ENCODE results near the gene GLI3.

The GLI3 gene

GRCh38 chr7:42022791-42023190, 214.2 kb downstream of the GLI3 start:
- DNase-seq = no peak

- no peak for DNase-seq
Observed at GRCh38 chr7:42022056-42022455, 215.0 kb downstream of the GLI3 start.

GRCh38 chr7:42021631-42022030, 215.4 kb downstream of the GLI3 start:
- no peak for DNase-seq

- DNase-seq = no peak
Observed at GRCh38 chr7:42020061-42020460, 216.9 kb downstream of the GLI3 start.

- no peak for DNase-seq
Observed at GRCh38 chr7:42017349-42017986, 219.5 kb downstream of the GLI3 start.

- DNase-seq = no peak
Observed at GRCh38 chr7:42016517-42016916, 220.5 kb downstream of the GLI3 start.

GRCh38 chr7:42014625-42015618, 222.1 kb downstream of the GLI3 start:
- no peak for DNase-seq

- no peak for DNase-seq
Observed at GRCh38 chr7:42012786-42013360, 224.1 kb downstream of the GLI3 start.

- no peak for DNase-seq
Observed at GRCh38 chr7:42012313-42012712, 224.7 kb downstream of the GLI3 start.

GRCh38 chr7:42011846-42012245, 225.2 kb downstream of the GLI3 start:
- DNase-seq = no peak

- no peak for DNase-seq
Observed at GRCh38 chr7:42010751-42011150, 226.3 kb downstream of the GLI3 start.

GRCh38 chr7:42006801-42007513, 230.1 kb downstream of the GLI3 start:
- DNase-seq = no peak

GRCh38 chr7:42002654-42003053, 234.4 kb downstream of the GLI3 start:
- no peak for DNase-seq

- DNase-seq = no peak
Observed at GRCh38 chr7:41999736-42000283, 237.2 kb downstream of the GLI3 start.

- no peak for DNase-seq
Observed at GRCh38 chr7:41998041-41998440, 239.0 kb downstream of the GLI3 start.

GRCh38 chr7:41997151-41997550, 239.9 kb downstream of the GLI3 start:
- DNase-seq = no peak

GRCh38 chr7:41996381-41997035, 240.5 kb downstream of the GLI3 start:
- DNase-seq = no peak

- DNase-seq = no peak
Observed at GRCh38 chr7:41995632-41996271, 241.3 kb downstream of the GLI3 start.

- DNase-seq = no peak
Observed at GRCh38 chr7:41994746-41995110, 242.3 kb downstream of the GLI3 start.

GRCh38 chr7:41994036-41994745, 242.8 kb downstream of the GLI3 start:
- no peak for DNase-seq

Measured in NCI-H774 (cell line).